HepG2 (cell line): ENCODE results near the gene RAMAC. TPM values are rescaled to one million over a fixed set of nuclear protein-coding genes. Genes with fewer than 3 reads are reported as not detected.

Experiments used
- DR1 ChIP-seq: sonication (generic); formaldehyde crosslinking; IDR thresholded peaks from 2 replicates; pipeline ENCODE4 v1.8.0; 2021; ENCODE audit warnings: mild to moderate bottlenecking, missing genetic modification reagents, inconsistent platforms
- GMEB2 ChIP-seq: IDR thresholded peaks from 2 replicates; pipeline ENCODE4 v1.6.1; 2016; ENCODE audit warnings: missing biosample characterization, missing genetic modification reagents, low read depth
- HCFC1 ChIP-seq: fragments of 150-350 bp; IDR thresholded peaks from 2 replicates; pipeline ENCODE4 v1.6.1; 2014; ENCODE audit warnings: low read depth, low read length
- HOXA9 ChIP-seq: sonication (generic); formaldehyde crosslinking; IDR thresholded peaks from 2 replicates; pipeline ENCODE4 v1.8.1; 2022; ENCODE audit warnings: missing genetic modification reagents, mild to moderate bottlenecking, moderate library complexity, borderline replicate concordance
- NFKB2 ChIP-seq: sonication (generic); formaldehyde crosslinking; IDR thresholded peaks from 2 replicates; pipeline ENCODE4 v1.4.0; 2020; ENCODE audit warnings: missing genetic modification reagents, borderline replicate concordance
- PITX1 ChIP-seq: sonication (generic); formaldehyde crosslinking; IDR thresholded peaks from 2 replicates; pipeline ENCODE4 v1.5.1; 2020; ENCODE audit warnings: mild to moderate bottlenecking, missing genetic modification reagents
- PRDM15 ChIP-seq: sonication (generic); formaldehyde crosslinking; IDR thresholded peaks from 2 replicates; pipeline ENCODE4 v1.4.0; 2020; ENCODE audit warnings: missing genetic modification reagents
- ZNF18 ChIP-seq: sonication (generic); formaldehyde crosslinking; IDR thresholded peaks from 2 replicates; pipeline ENCODE4 v1.8.0; 2022; ENCODE audit warnings: mild to moderate bottlenecking, missing genetic modification reagents; ENCODE audit not compliant: insufficient replicate concordance
- ZNF292 ChIP-seq: sonication (generic); formaldehyde crosslinking; IDR thresholded peaks from 2 replicates; pipeline ENCODE4 v1.8.1; 2022; ENCODE audit warnings: mild to moderate bottlenecking, low read depth, missing genetic modification reagents, borderline replicate concordance
- ZNF317 ChIP-seq: sonication (generic); formaldehyde crosslinking; IDR thresholded peaks from 2 replicates; pipeline ENCODE4 v1.5.0; 2020; ENCODE audit warnings: mild to moderate bottlenecking, missing genetic modification reagents
- ZNF331 ChIP-seq: sonication (generic); formaldehyde crosslinking; IDR thresholded peaks from 2 replicates; pipeline ENCODE4 v1.4.0; 2020; ENCODE audit warnings: missing genetic modification reagents
- ZNF468 ChIP-seq: sonication (generic); formaldehyde crosslinking; IDR thresholded peaks from 2 replicates; pipeline ENCODE4 v1.8.0; 2022; ENCODE audit warnings: mild to moderate bottlenecking, moderate library complexity, missing genetic modification reagents
- ZNF589 ChIP-seq: sonication (generic); formaldehyde crosslinking; conservative IDR thresholded peaks from 2 replicates; pipeline ENCODE4 v1.8.0; 2022; ENCODE audit warnings: mild to moderate bottlenecking, moderate library complexity, missing genetic modification reagents
- polyA plus RNA-seq, 8 experiments: library from polyadenylated mRNA; depleted of rRNA in 3 of 8; stranded (reverse) in 7 of 8; unstranded in 1 of 8; fragments of >200 nt; fragmentation: Illumina TruSeq in 4 of 8; extraction: Trizol in 4 of 8; gene quantifications; 2 replicates each; pipeline versions ENCODE4 v1.2.1 to v1.2.3, GENCODE V29; 2011 to 2016; ENCODE audit warnings: low read depth in 4 of 8, missing spikeins in 1 of 8, mixed read lengths in 1 of 8; ENCODE audit not compliant: insufficient read depth in 1 of 8
- total RNA-seq, 5 experiments: library from RNA; depleted of rRNA; stranded (reverse); fragments of >200 nt; fragmentation: Illumina TruSeq; extraction: Trizol; gene quantifications; 2 replicates each; pipeline ENCODE4 v1.2.3, GENCODE V29; 2016; ENCODE audit warnings: low read depth in 1 of 5
- TF ChIP-seq, protein P1 (sequence below): sonication (generic); formaldehyde crosslinking; conservative IDR thresholded peaks from 2 replicates; pipeline ENCODE4 v1.8.1; 2023; ENCODE audit warnings: missing genetic modification reagents
- TF ChIP-seq, protein P2 (sequence below): sonication (generic); formaldehyde crosslinking; IDR thresholded peaks from 2 replicates; pipeline ENCODE4 v1.5.1; 2020; ENCODE audit warnings: missing genetic modification reagents, mild to moderate bottlenecking, borderline replicate concordance

Gene RAMAC
- total and polyA plus RNA-seq, 2 of the 13 experiments (the other 11 are each of a cell fraction or from before 2014, with no cell fraction given): 22.2 to 45.9 TPM

- TF ChIP-seq PRDM15 (peak; percentile 52), NFKB2 (peak; percentile 90), ZNF468 (CRISPR knock-in tag) (0 out of 2 replicates have a peak, but pooled peaks have one; percentile 10), GMEB2 (CRISPR knock-in tag) (no peak), ZNF331 (CRISPR knock-in tag) (peak; percentile 89), DR1 (CRISPR knock-in tag) (peak; percentile 81), HCFC1 (peak; percentile 59), ZNF317 (no peak), ZNF292 (peak; percentile 44; the same call in 1 of the 2 replicates), ZNF589 (CRISPR knock-in tag) (peak; percentile 87), PITX1 (CRISPR knock-in tag) (peak; percentile 54; the same call in 1 of the 2 replicates), ZNF18 (CRISPR knock-in tag) (peak; percentile 33), HOXA9 (CRISPR knock-in tag) (peak; percentile 85; the same call in 1 of the 2 replicates)
- TF ChIP-seq, protein P1, sequence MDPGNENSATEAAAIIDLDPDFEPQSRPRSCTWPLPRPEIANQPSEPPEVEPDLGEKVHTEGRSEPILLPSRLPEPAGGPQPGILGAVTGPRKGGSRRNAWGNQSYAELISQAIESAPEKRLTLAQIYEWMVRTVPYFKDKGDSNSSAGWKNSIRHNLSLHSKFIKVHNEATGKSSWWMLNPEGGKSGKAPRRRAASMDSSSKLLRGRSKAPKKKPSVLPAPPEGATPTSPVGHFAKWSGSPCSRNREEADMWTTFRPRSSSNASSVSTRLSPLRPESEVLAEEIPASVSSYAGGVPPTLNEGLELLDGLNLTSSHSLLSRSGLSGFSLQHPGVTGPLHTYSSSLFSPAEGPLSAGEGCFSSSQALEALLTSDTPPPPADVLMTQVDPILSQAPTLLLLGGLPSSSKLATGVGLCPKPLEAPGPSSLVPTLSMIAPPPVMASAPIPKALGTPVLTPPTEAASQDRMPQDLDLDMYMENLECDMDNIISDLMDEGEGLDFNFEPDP: peak; percentile 96; the same call in 1 of the 2 replicates
- TF ChIP-seq, protein P2, sequence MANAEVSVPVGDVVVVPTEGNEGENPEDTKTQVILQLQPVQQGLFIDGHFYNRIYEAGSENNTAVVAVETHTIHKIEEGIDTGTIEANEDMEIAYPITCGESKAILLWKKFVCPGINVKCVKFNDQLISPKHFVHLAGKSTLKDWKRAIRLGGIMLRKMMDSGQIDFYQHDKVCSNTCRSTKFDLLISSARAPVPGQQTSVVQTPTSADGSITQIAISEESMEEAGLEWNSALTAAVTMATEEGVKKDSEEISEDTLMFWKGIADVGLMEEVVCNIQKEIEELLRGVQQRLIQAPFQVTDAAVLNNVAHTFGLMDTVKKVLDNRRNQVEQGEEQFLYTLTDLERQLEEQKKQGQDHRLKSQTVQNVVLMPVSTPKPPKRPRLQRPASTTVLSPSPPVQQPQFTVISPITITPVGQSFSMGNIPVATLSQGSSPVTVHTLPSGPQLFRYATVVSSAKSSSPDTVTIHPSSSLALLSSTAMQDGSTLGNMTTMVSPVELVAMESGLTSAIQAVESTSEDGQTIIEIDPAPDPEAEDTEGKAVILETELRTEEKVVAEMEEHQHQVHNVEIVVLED (CRISPR knock-in tag): peak; percentile 82; the same call in 1 of the 2 replicates
Observed at GRCh38 chr15:83011271-83012075, 25.5 kb downstream of the RAMAC start, which contains the start of gene C15orf40 (continued).
